Measurements from ENCODE around the gene EFCAB6. TPM values are rescaled to one million over a fixed set of nuclear protein-coding genes. Genes with fewer than 3 reads are reported as not detected.

Gene EFCAB6
- total and polyA plus RNA-seq, 4 donors: 0.14 to 2.1 (median 0.53) TPM

DNA sequence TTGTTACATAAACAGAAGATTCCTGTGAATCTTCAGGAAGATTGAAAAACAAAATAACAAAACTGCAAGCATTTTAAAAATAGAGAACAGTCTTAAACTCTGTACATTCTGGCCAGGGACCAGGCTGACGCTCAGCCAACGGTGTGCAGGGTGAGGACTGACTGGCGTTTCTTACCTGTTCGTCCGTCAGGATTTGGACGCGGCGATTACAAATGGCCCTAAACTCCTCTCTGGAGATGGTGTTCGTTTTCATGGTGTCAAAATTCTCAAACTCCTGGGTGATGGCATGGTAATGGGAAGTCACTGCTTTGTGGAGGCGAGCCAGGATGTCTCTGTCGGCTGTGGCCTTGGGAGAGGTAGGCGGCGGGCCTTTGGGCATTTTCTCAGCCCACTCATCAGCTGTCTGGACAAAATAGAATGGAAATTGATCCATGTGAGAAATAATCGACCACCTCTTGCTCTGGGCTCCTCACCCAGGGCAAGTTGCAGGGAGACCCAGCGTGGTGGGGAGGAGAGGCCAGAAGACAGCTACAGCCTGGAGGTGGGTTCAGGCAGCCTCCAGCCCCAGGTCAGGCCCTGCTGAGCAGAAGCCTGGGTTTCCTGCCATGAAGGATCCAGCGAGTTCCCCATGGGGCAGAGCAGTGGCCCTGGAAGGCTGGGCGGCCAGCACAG is 257.3 kb downstream of the EFCAB6 start:
- no peaks in the 10 kb centered on the region for H3K9me3 ChIP-seq (ENCODE audit: control insufficient read depth in 4 of 4, low read length in 3 of 4)
- DNase-seq (ENCODE audit: low spot score): no peak
- TF ChIP-seq, protein P1, sequence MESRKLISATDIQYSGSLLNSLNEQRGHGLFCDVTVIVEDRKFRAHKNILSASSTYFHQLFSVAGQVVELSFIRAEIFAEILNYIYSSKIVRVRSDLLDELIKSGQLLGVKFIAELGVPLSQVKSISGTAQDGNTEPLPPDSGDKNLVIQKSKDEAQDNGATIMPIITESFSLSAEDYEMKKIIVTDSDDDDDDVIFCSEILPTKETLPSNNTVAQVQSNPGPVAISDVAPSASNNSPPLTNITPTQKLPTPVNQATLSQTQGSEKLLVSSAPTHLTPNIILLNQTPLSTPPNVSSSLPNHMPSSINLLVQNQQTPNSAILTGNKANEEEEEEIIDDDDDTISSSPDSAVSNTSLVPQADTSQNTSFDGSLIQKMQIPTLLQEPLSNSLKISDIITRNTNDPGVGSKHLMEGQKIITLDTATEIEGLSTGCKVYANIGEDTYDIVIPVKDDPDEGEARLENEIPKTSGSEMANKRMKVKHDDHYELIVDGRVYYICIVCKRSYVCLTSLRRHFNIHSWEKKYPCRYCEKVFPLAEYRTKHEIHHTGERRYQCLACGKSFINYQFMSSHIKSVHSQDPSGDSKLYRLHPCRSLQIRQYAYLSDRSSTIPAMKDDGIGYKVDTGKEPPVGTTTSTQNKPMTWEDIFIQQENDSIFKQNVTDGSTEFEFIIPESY (IDR thresholded peaks at IDR 0.05): no peak
- TF ChIP-seq SP1 (IDR thresholded peaks at IDR 0.05): no peak
- no peak for TF ChIP-seq NR2F2 (IDR thresholded peaks at IDR 0.05)
- no peak for TF ChIP-seq RXRA (IDR thresholded peaks at IDR 0.05)
- TF ChIP-seq YY1 (IDR thresholded peaks at IDR 0.05): no peak
- TF ChIP-seq, protein P2, sequence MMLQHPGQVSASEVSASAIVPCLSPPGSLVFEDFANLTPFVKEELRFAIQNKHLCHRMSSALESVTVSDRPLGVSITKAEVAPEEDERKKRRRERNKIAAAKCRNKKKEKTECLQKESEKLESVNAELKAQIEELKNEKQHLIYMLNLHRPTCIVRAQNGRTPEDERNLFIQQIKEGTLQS (IDR thresholded peaks at IDR 0.05): no peak
- TF ChIP-seq HNF4G (IDR thresholded peaks at IDR 0.05): no peak
- TF ChIP-seq FOXA1 (IDR thresholded peaks at IDR 0.05): no peak
- TF ChIP-seq JUND (IDR thresholded peaks at IDR 0.05): no peak
- TF ChIP-seq RAD21 (IDR thresholded peaks at IDR 0.05): no peak
- no peaks in the 10 kb centered on the region for H3K27me3 ChIP-seq (ENCODE audit: control insufficient read depth in 4 of 4, insufficient read depth in 4 of 4, low read length in 3 of 4)
- no peaks in the 10 kb centered on the region for H3K4me1 ChIP-seq (ENCODE audit: control insufficient read depth in 4 of 4, insufficient read depth in 4 of 4, low read length in 3 of 4)
- H3K36me3 ChIP-seq (ENCODE audit: control insufficient read depth in 4 of 4, insufficient read depth in 3 of 4, low read depth in 1 of 4, low read length in 3 of 4): no peaks in the 10 kb centered on the region
- H3K9ac ChIP-seq (ENCODE audit: low read depth in 1 of 2, low read length in 2 of 2): no peak overlapping the region
- WGBS: 92% methylated on average over 17 of the region's 17 CpGs
- H3K27ac ChIP-seq (ENCODE audit: low read depth in 1 of 2, low read length in 2 of 2): no peak overlapping the region
- no peak overlapping the region for H3K4me3 ChIP-seq (ENCODE audit: low read depth in 1 of 3, low read length in 3 of 3)

- Histone ChIP-seq H3K27ac (ENCODE audit: low read depth in 1 of 2, low read length in 2 of 2) (no peak overlapping the region), H3K4me3 (ENCODE audit: low read depth in 1 of 3, low read length in 3 of 3) (no peak overlapping the region), H3K27me3 (ENCODE audit: control insufficient read depth in 4 of 4, insufficient read depth in 4 of 4, low read length in 3 of 4) (no peaks in the 10 kb centered on the region), H3K9ac (ENCODE audit: low read depth in 1 of 2, low read length in 2 of 2) (no peak overlapping the region), H3K4me1 (ENCODE audit: control insufficient read depth in 4 of 4, insufficient read depth in 4 of 4, low read length in 3 of 4) (no peaks in the 10 kb centered on the region), H3K9me3 (ENCODE audit: control insufficient read depth in 4 of 4, low read length in 3 of 4) (no peaks in the 10 kb centered on the region), H3K36me3 (ENCODE audit: control insufficient read depth in 4 of 4, insufficient read depth in 3 of 4, low read depth in 1 of 4, low read length in 3 of 4) (no peaks in the 10 kb centered on the region)
- 89% methylated on average over 6 of the region's 6 CpGs for WGBS
- DNase-seq (ENCODE audit: low spot score): no peak
- TF ChIP-seq TAF1 (conservative IDR thresholded peaks at IDR 0.05): no peak
Measured at GRCh38 chr22:43554259-43554636, 257.9 kb downstream of the EFCAB6 start.

DNA sequence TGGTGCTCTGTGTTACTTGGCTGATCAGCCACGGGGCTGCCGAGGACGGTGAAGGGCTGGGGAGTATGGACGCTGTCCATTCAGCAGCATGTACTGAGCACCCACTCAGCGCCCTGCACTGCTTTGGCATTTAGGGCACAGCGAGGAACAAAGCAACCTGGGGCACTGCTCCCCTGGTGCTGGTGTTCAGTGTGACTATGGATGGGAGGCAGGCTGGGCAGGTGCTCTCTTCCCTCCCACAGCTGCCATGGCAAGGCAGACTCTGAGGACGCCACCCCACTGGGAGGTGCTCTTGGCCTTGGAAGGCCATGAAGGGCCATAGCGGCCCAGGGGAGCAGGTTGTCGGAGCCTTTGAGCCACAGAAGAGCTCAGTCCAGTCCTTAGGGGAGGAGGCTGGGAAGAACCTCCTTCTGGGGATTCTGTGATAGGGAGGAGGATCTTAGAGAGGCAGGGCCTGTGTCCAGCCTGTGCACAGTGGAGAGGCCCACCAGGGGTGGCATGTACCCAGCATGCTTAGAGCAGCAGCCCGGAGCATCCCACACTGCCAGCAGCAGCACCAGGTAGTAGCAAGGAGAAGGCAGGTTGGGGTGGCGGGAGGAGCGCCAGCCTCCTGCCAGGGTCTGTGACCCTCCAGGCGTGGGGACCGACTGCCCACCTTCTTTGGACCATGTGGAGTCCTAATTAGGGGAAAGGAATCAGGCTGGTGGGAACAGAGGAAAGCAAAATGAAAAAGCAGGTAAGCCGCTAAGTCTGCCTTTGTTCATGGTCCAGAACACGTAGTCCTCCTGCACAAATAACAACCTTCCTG is 258.4 kb downstream of the EFCAB6 start:
- no peak overlapping the region for H3K4me3 ChIP-seq (ENCODE audit: low read depth in 1 of 3, low read length in 3 of 3)
- H3K36me3 ChIP-seq (ENCODE audit: control insufficient read depth in 4 of 4, insufficient read depth in 3 of 4, low read depth in 1 of 4, low read length in 3 of 4): no peaks in the 10 kb centered on the region
- no peaks in the 10 kb centered on the region for H3K9me3 ChIP-seq (ENCODE audit: control insufficient read depth in 4 of 4, low read length in 3 of 4)
- no peak overlapping the region for H3K9ac ChIP-seq (ENCODE audit: low read depth in 1 of 2, low read length in 2 of 2)
- no peak for DNase-seq (ENCODE audit: low spot score)
- no peak overlapping the region for H3K27ac ChIP-seq (ENCODE audit: low read depth in 1 of 2, low read length in 2 of 2)
- H3K27me3 ChIP-seq (ENCODE audit: control insufficient read depth in 4 of 4, insufficient read depth in 4 of 4, low read length in 3 of 4): no peaks in the 10 kb centered on the region
- WGBS: 92% methylated on average over 16 of the region's 16 CpGs
- H3K4me1 ChIP-seq (ENCODE audit: control insufficient read depth in 4 of 4, insufficient read depth in 4 of 4, low read length in 3 of 4): no peaks in the 10 kb centered on the region
- no peak for TF ChIP-seq RXRA (IDR thresholded peaks at IDR 0.05)
- no peak for TF ChIP-seq HNF4A (conservative IDR thresholded peaks at IDR 0.05)
- no peak for TF ChIP-seq EGR1 (IDR thresholded peaks at IDR 0.05; ENCODE audit: low read depth in 2 of 2)
- TF ChIP-seq FOXA1 (IDR thresholded peaks at IDR 0.05): no peak
- TF ChIP-seq, protein P2 (IDR thresholded peaks at IDR 0.05): no peak
- TF ChIP-seq, protein P1 (IDR thresholded peaks at IDR 0.05): no peak
- TF ChIP-seq NR2F2 (IDR thresholded peaks at IDR 0.05): no peak
